Activated CD4-positive, alpha-beta T cell treated with anti-CD3 and anti-CD28 coated beads, Interleukin-2, amount 50 U/mL, for 24 hours (primary cell): Measurements from ENCODE around the gene CD4.
"Not testable (repeated sequence)": the region's sequence is repeated elsewhere in the genome, so short reads cannot be mapped to it uniquely, and the experiment has no call there.

Experiments used
- DNase-seq, 2 donors: peaks; one replicate each; pipeline ENCODE4 v3.0.0-alpha.2; 2020; ENCODE audit warnings: low read depth in 1 of 2, low spot score in 1 of 2

The CD4 gene

GRCh38 chr12:6866163-6866919, 77.0 kb downstream of the CD4 start:
- DNase-seq, result no peak

GRCh38 chr12:6866920-6867412, 77.6 kb downstream of the CD4 start:
- no peak for DNase-seq

GRCh38 chr12:6867413-6868210, 78.3 kb downstream of the CD4 start, which contains the start of gene TPI1:
Gene TPI1, plus strand, starts transcription at chr12:6867531. Its CDS starts 36 bp downstream, at chr12:6867567.
- DNase-seq, result peak; percentile 64 to 71

- DNase-seq, result no peak
Observed at GRCh38 chr12:6868211-6869048, 79.1 kb downstream of the CD4 start.

- peak; percentile 76 to 78 for DNase-seq
Observed at GRCh38 chr12:6869049-6870021, 80.0 kb downstream of the CD4 start.

- DNase-seq, result not testable (repeated sequence)
Observed at GRCh38 chr12:6870304-6870703, 81.0 kb downstream of the CD4 start.
